HuH-7 (cell line): ENCODE results near the gene FXYD5.
A peak's percentile ranks its signal among the peaks of the same experiment; 100 is the strongest.

Experiments used
- DNase-seq: peaks from one replicate; pipeline ENCODE4 v3.0.0; 2011; ENCODE audit warnings: low spot score

FXYD5 gene

DNA sequence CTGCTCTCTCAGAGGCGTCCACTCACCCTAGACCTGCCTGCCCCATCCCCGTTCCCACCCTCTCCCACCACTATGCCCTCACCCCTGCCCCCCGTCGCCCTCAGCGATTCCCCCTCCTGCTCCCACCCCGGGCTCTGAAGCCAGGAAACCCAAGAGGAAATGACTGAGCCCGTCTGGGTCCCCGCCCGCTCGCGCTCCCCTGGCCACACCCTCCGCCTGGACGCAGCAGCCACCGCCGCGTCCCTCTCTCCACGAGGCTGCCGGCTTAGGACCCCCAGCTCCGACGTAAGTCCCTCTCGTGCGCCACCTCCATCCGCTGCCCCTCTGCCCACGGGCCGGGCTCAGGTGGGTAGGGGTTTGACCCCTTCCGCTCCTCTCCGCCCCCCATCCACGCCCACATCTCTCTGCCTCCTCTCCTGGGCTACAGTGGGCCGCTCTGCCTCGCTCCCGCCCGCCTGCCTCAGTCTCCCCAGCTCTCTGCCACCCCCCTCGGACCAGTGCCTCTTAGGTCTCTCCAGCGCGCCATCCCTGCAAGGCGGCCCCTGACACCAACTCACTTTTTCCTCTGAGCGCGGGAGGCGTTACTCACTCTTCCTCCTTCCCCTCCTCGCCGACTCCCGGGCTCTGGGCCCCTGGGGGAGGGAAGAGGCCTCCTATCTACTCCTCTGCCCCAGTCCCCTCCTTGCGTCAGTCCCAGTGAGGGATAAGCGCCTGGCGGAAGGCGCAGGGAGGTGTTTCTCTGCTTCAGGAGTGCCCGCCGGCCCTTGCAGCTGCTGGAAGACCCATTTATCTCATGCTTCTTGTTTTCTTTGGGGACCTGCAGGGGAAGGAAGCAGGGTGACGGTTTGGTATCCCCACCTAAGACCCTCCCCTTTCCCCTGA lies at the start of gene FXYD5:
Gene FXYD5, plus strand, starts transcription at position 211 of the 882 bp plus-strand sequence. CDS start 816 bp downstream, outside the sequence.
- DNase-seq: no peak

GRCh38 chr19:35105047-35105410 lies 49.5 kb upstream of the FXYD5 start:
- no peak for DNase-seq

DNA sequence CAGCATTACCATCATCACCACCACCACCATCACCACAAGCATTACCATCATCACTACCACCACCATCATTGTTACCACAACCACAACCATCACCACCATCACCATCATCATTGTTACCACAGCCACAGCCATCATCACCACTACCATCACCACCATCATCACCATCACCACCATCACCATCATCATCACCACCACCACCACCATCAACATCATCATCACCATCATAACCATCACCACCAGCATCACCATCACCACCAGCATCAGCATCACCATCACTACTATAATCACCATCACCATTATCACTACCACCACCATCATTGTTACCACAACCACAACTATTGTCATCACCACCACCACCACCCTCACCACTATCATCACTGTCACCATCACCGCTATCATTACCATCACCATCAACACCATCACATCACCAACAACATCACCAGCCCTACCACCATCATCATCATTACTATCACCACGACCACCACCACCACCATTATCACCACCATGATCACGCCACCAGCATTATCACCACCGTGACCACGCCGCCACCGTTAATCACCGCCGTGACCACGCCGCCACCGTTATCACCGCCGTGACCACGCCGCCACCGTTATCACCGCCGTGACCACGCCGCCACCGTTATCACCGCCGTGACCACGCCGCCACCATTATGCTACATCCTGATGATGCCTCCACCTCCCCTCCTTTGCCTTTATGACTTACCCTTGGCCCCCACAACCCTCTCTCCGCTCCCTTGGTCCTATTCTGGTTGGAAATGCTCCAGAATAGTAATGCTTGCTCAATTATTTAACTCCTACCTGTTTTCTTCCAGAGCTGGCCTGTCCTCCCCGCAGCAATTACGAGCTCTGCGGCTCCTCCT lies 48.9 kb upstream of the FXYD5 start:
- DNase-seq: no peak

DNA sequence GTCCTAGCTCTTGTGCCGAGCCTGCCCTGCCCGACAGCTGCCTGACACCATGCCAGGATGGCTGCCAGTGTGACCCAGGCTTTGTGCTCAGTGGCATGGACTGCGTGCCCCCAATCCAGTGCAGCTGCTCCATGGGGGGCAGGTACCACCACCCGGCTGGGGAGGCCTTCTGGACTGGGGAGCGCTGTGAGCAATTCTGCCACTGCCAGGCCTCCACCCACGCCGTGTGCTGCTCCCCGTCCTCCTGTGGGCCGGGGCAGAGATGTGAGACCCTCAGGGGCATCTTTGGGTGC lies 48.3 kb upstream of the FXYD5 start:
- no peak for DNase-seq

DNA sequence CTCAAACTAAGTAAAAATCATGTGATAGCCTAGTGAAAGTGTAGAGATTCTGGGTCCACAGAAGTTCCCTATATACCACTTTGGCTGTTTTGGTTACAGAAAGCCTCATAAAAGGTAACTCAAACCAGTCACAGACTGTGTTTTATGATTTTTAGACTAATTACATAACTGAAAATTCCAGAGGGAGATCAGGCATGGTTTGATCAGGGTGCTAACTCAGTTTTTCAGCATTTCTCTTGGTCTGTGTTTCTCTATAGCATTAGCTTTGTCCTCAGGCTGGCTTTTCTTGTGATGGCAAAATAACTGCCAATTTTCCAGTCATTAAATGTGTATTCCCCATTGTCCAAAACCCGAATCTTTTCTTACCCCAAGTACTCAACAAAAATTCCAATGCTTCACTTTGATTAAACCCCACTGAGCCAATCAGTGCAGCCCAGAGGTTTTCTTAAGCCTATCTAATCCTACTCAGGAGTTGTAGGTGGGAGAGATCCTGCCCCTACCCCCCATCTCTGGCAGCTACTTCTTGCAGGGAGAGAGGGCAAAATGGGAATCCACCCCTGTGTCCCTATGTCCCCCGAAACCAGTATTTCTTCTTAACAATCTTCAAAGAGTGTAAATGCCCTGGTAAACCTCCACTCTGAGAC lies 47.5 kb upstream of the FXYD5 start:
- no peak for DNase-seq

DNA sequence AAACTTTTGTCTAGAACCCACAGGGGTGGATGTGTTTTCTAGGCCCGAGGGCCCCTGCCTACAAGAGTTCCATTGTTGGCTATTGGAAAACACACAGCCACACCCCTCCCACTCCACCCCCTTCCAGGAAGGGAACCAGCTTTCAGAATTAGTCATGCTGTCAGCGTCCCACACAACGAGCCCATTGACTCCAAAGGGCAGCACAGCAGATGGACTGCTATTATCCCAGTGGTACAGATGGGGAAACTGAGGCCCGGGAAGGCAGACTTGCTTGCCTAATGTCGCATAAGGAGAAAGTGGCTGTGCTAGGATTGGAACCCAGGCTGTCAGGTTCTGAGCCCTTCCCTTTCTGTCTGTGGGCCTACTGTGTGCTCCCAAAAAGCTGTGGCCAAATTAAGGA lies 47.0 kb upstream of the FXYD5 start:
- peak; percentile 52 for DNase-seq

DNA sequence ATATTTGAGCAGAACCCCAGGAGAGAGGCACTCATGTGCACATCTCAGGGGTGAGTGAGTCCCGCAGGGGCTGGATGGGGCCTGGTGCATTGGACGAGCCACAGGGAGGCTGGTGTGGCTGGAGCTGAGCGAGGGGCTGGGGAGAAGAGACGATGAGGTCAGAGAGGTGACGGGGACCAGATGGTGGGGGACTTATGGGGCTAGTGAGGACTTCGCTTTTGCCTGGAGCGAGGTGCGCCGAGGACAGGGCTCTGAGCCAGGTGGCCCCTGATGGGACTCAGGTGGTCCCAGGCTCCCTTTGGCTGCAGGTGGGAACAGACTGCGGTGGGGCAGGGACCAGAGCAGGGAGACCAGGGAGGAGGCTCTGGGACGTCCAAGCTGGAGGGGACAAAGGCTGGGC lies 45.8 kb upstream of the FXYD5 start:
- DNase-seq: no peak

GRCh38 chr19:35109395-35110112 lies 45.0 kb upstream of the FXYD5 start:
- DNase-seq: no peak

DNA sequence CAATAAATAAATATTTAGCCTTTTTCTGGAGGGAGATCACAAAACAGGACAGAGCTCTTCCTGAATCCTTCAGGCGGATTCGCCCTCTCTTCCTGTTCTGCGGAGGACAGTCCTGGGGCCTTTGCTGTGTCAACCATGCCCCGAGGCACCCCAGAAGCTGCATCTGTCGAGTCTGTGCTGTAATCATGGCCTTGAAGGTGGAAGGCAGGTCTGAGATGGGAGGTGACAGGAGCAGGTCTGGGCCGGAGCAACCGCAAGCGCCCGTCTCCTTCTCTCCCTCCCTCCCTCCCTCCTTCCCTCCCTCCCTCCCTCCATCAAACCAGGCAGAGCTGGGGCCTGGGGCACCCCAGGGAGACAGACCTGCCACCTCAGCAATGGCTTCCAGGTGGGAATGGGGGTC lies 43.6 kb upstream of the FXYD5 start:
- DNase-seq: no peak

- DNase-seq: no peak
These were observed 41.4 kb upstream of the FXYD5 start for GRCh38 chr19:35112995-35113688.

- DNase-seq: peak; percentile 85
These were observed 40.0 kb upstream of the FXYD5 start for GRCh38 chr19:35114353-35115176.

DNA sequence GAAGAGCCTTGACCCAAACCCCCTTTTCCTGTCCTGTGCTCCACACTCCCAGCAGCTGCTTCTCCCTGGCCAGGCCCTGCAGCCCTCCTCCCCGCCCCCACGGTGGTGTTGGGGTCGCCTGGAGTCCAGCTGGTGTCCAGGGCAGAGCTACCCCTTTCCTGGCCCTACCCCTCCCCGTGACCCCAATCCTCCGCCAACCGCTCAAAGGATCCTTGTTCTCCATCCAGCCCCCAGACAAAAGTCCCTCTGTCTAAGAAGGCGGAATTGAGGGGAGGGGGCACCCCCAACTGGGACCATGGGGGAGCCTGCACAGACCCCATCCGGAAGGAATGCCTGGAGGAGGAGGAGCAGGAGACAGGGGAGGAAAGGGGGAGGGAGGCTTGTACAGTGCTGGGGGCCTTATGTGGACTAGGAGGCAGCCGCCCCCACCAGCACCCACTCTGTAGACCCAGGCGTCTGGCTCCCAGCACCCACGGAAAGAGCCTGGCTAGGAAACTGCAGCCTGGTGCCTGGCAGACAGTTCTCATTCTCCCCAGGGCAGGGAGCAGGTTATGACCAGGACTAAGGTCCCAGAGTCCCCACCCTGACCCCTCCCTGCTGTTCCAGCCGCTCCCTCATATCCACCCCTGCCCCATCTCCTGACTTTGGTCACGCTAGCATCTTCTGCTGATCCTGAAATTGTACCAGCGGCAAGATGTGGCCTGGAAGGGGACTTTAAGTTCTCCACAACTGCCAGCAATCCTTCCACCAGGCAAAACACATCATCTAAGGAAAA lies 39.2 kb upstream of the FXYD5 start, which contains the start of gene FXYD3:
Gene FXYD3, plus strand, starts transcription at position 647 of the 775 bp plus-strand sequence. CDS start 3,554 bp downstream, outside the sequence.
- DNase-seq: no peak

DNA sequence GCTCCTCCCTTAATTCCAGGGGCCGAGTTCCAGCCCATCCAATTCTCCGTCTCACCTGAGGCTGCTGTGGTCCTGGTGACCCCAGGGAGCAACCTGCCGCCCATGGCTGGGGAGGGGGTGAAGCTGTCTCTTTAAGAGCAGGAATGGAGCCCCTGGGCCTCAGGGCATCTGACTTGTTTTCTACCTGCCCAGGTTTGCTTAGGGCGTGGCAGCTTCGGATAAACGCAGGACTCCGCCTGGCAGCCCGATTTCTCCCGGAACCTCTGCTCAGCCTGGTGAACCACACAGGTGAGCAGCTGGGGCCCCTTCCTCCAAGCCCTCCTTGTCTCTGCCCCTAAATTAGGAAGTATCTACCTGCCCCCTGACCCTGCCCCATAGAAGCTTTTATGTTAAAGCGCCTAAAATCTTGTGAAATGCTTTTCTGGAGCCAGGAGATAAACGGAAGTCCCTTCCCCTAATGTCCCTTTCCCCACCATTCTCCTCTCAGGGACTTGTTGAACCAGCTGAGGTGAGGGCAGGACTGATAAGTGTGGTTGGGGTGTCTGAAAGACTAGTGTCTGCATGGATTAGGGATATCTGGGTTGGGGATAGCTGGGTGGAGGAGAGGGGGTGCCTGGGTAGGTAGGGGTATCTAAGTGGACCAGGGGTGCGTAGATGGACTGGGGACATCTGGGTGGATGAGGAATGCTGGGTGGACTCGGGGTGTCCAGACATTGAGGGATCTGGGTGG lies 38.3 kb upstream of the FXYD5 start:
- DNase-seq: no peak

GRCh38 chr19:35117116-35117515 lies 37.4 kb upstream of the FXYD5 start:
- no peak for DNase-seq

DNA sequence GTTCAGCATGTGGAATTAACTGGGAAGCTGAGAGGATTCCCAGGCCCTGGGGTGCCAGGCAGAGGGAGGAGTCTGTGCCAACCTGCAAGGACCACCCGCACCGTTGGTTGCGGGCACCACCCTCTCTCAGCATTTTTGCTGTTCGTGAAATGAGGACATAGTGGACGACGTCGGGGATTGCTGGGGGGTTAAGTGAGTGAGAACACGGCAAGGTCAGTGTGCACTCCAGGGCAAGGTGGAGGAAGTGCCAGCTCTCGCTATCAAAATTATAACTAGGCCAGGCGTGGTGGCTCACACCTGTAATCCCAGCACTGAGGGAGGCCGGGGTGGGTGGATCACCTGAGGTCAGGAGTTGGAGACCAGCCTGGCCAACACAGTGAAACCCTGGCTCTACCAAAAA lies 36.7 kb upstream of the FXYD5 start:
- no peak for DNase-seq

DNA sequence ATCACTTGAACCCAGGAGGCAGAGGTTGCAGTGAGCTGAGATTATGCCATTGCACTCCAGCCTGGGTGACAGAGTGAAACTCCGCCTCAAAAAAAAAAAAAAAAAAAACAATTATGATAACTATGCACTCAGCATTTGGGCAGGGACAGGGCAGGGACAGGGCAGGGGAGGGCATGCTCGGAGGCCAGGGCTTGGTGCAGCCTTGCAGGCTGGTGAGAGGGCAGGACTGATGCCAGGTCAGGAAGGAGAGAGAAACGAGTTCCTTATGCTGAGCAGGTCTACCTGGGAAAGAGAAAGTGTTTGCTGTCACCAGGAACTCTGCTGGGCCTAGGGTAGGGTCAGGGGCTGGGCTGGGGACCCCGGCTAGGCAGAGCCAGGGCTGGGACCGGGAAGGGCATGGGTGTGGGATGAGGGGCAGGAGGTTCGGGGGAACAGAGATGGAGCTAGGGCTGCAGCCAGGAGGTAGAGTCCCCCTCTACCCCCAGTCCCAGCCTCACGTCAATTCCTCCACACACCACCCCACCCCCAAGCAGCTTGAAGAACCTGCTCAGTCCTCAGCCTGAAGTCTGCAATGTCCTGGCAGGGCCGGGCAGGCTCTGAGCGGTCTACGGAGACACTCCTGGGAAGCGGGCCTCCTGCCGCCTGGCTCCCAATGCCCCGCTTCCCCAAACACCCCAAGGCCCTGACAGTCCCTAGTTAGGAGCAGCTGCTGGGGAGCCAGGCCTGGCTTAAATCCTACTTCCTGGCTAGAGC lies 36.1 kb upstream of the FXYD5 start:
- DNase-seq: no peak

- DNase-seq: no peak
These were observed 35.4 kb upstream of the FXYD5 start for GRCh38 chr19:35119091-35119490.

- DNase-seq: no peak
These were observed 34.9 kb upstream of the FXYD5 start for GRCh38 chr19:35119578-35120155.
